ENCODE results near the gene GSTO2.
A peak's percentile ranks its signal among the peaks of the same experiment; 100 is the strongest.

GSTO2 gene

DNA sequence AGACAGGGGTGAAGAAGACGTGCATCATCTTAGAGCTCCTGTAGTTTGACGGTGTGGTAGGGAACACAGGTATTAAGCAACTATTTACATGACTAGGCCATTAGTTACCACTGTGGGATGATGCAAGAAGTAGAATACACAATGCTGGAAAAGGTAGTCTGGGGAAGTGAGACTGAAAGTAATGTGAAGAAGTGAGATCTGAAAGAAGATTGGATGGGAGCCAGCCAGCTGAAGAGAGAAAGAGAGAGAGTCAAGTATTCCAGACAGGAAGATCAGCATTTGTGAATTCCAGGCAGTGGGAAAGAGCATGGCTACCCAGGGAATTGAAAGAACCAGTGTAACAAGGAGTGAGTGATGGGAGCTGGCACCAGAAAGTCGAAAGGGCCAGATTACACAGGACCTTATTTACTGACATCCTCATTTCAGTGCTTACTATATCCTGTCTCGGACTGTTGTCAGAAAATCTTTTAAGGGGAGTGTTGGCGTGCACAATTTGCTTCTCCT, 80.7 kb downstream of the GSTO2 start:
- peak; percentile 90 for DNase-seq (ENCODE audit: low read depth)
- peak overlapping the region; percentile 26 for H3K4me3 ChIP-seq (replicated peaks; ENCODE audit: low read depth, low read length)
- TF ChIP-seq, protein P1, sequence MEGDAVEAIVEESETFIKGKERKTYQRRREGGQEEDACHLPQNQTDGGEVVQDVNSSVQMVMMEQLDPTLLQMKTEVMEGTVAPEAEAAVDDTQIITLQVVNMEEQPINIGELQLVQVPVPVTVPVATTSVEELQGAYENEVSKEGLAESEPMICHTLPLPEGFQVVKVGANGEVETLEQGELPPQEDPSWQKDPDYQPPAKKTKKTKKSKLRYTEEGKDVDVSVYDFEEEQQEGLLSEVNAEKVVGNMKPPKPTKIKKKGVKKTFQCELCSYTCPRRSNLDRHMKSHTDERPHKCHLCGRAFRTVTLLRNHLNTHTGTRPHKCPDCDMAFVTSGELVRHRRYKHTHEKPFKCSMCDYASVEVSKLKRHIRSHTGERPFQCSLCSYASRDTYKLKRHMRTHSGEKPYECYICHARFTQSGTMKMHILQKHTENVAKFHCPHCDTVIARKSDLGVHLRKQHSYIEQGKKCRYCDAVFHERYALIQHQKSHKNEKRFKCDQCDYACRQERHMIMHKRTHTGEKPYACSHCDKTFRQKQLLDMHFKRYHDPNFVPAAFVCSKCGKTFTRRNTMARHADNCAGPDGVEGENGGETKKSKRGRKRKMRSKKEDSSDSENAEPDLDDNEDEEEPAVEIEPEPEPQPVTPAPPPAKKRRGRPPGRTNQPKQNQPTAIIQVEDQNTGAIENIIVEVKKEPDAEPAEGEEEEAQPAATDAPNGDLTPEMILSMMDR (IDR thresholded peaks at IDR 0.05; ENCODE audit: low read length, missing control alignments): no peak

DNA sequence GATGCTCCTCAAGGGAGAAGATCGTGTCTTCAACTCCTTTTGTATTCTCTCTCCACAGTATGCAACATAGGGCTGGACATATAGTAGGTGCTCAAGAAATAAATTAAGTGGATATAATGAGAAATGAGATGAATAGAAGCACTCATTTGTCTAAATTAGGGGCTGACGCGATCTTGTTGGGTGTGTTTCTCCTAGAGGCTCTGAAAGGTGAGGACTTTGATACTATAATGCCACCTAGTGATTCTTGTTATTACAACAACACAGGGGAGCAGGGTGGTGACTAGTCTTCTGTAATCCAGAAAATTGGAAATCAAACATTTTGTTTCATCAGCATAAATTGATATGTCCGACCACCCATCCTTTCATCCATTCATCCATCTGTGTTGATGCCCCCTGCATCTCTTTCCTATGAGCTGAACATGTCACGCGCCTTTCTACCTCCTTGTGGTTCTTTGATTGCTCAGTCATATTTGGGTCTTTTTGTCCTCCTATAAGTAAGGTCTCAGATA, 81.2 kb downstream of the GSTO2 start:
- DNase-seq (ENCODE audit: low read depth): peak; percentile 86
- TF ChIP-seq, protein P1 (IDR thresholded peaks at IDR 0.05; ENCODE audit: low read length, missing control alignments): peak; percentile 59
- peak overlapping the region; percentile 26 for H3K4me3 ChIP-seq (replicated peaks; ENCODE audit: low read depth, low read length)

DNA sequence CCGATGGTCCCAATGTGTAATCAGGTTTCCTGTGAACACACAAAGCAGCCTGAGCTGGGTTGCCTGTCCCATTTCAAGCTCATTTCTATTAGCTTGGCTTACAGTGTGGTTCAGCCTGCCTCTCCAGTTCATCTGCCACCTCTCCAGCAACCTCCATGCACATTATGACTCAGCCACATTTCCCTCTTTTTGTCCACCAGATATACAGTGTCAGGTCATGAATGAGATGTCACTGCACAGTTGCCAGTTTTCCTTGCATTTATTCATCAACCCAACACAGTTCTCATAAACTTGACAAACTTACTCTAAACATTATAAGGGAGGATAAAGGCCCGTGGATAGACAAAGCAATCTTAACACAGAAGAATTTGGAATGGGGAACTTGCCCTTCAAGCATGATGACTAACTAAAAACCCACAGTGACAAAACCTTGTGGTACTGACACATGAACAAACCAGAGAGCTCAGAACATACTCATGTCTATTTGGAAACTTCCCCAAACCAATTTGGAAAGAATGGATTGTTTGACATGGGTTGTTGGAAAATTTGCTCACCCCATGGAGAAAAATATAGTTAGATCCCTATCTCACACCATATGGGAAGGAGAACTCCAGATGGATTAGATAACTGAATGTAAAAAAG, 82.2 kb downstream of the GSTO2 start:
- no peak overlapping the region for H3K4me3 ChIP-seq (replicated peaks; ENCODE audit: low read depth, low read length)
- TF ChIP-seq, protein P1 (IDR thresholded peaks at IDR 0.05; ENCODE audit: low read length, missing control alignments): no peak
- DNase-seq (ENCODE audit: low read depth): peak; percentile 51

DNA sequence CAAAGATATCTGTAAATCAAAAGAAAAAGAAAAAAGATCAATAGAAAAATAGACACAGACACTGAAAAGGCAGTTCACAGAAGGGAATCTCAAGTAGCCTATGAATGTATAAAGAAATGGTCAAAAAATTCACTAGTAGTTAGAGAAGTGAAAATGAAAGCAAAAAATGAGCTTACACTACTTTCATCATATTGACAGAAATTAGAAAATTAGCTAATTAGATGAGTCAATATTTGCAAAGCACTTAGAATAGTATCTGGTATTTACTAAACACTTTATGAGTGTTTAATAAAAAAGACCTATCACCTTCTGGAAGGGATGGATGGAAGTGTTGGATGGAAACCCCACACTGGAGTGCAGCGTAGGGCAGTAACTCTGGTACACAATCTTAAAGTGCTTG, 82.9 kb downstream of the GSTO2 start:
- H3K4me3 ChIP-seq (replicated peaks; ENCODE audit: low read depth, low read length): no peak overlapping the region
- DNase-seq (ENCODE audit: low read depth): no peak
- TF ChIP-seq, protein P1 (IDR thresholded peaks at IDR 0.05; ENCODE audit: low read length, missing control alignments): no peak

DNA sequence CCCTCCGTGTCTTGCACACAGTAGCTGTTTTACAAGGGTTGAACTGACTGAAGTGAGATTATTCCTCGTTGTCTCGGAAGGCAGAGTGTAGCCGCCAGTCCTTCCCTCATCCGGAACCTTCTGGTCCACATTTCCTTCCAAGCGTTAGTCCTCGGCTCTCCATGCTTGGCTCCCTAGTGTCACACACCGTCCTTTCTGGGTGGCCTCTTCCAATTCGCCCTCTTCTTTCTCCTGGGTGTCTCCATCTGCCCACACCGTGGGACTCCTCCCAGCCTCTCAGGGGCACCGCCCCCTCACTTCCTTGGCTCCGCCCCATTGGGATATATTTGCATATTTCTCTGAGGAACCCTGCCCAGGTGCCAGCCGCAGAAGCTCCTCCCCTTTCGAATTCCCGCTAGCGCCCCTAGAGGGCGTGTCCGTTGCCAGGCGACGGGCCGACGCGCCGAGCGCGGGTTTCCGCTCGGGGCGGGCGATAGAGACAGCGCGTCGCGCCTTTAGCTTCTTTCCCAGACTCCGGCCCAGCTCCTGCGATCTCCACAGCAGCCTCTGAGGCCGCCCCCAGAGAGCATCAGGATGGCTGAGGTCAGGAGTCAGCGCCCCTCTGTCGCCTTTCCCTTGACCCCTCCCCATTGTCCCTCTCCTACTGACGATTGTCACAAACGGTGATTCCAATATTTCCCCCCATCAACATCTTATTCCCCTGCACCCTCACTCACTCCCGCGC, 84.5 kb downstream of the GSTO2 start, which contains the start of gene CFAP58:
CFAP58 (plus strand) TSS at position 509 of the 724 bp plus-strand sequence; CDS start at position 574, 65 bp downstream.
- peak; percentile 92 for DNase-seq (ENCODE audit: low read depth)
- peak within 1 kb of the TSS; percentile 61 for H3K4me3 ChIP-seq (replicated peaks; ENCODE audit: low read depth, low read length)
- TF ChIP-seq, protein P1 (IDR thresholded peaks at IDR 0.05; ENCODE audit: low read length, missing control alignments): peak; percentile 58

Data from fibroblast of pulmonary artery (primary cell).